Fibroblast of lung (primary cell): Measurements from ENCODE around the gene ATP11A.

Experiments used
- CTCF ChIP-seq, 2 donors: IDR thresholded peaks in 1 of 2; conservative IDR thresholded peaks in 1 of 2; 1 replicate in 1 of 2; 2 replicates in 1 of 2; pipeline ENCODE4 v1.5.1; 2011 to 2012; ENCODE audit warnings: low read length in 2 of 2, control low read depth in 1 of 2, inconsistent platforms in 1 of 2, low read depth in 1 of 2, mild to moderate bottlenecking in 1 of 2
- EZH2 ChIP-seq: IDR thresholded peaks from 2 replicates; pipeline ENCODE4 v1.5.1; 2012; ENCODE audit warnings: low read length, control low read depth, mild to moderate bottlenecking; ENCODE audit errors: missing control alignments

GRCh38 chr13:112713517-112714253 is 23.8 kb downstream of the ATP11A start:
- TF ChIP-seq CTCF (conservative IDR thresholded peaks at IDR 0.05 in 1 of 2, IDR thresholded peaks at IDR 0.05 in 1 of 2; ENCODE audit: low read depth in 1 of 2, low read length in 2 of 2), result no peak
- no peak for TF ChIP-seq EZH2
